Esophagus squamous epithelium (tissue), 5 donors: ENCODE measurements around the gene RGS12. TPM values are rescaled to one million over a fixed set of nuclear protein-coding genes. Genes with fewer than 3 reads are reported as not detected.

Experiments used
- DNase-seq: peaks from one replicate; lab custom pipeline; 2025; lab: John Stamatoyannopoulos, UW
- H3K27ac ChIP-seq, 4 donors: fragments of 200-600 bp; sonication (generic); one replicate each; pipeline ENCODE4 v1.5.1; 2016 to 2019; ENCODE audit warnings: mild to moderate bottlenecking in 1 of 4
- H3K27me3 ChIP-seq, 4 donors: fragments of 200-600 bp; sonication (generic); 1 replicate in 3 of 4; 2 replicates in 1 of 4; pipeline versions ENCODE4 v1.5.1 to v1.6.0; 2017 to 2021; ENCODE audit warnings: antibody characterized with exemption in 1 of 4
- H3K36me3 ChIP-seq, 3 donors: fragments of 200-600 bp; sonication (generic); one replicate each; pipeline ENCODE4 v1.5.1; 2016 to 2019
- H3K4me1 ChIP-seq, 3 donors: fragments of 200-600 bp; sonication (generic); one replicate each; pipeline ENCODE4 v1.5.1; 2017 to 2019
- H3K4me3 ChIP-seq, 4 donors: fragments of 200-600 bp; sonication (generic); 1 replicate in 3 of 4; 2 replicates in 1 of 4; pipeline ENCODE4 v1.5.1; 2016 to 2019; ENCODE audit warnings: mild to moderate bottlenecking in 2 of 4, moderate library complexity in 1 of 4
- H3K9me3 ChIP-seq, 3 donors: fragments of 200-600 bp; sonication (generic); one replicate each; pipeline ENCODE4 v1.5.1; 2016 to 2019
- POLR2A ChIP-seq, 4 donors: fragments of 450-650 bp; IDR thresholded peaks; one replicate each; pipeline ENCODE4 v1.6.1; 2017; ENCODE audit warnings: antibody characterized with exemption in 4 of 4, mild to moderate bottlenecking in 4 of 4, moderate library complexity in 3 of 4
- WGBS, 2 donors: methylation state at CpG; one replicate each; pipeline ENCODE4 v1.1.5; 2018; 5-methylcytosine and 5-hydroxymethylcytosine counted together
- intact Hi-C: fragments of 100-400 bp; cut with DNase I; formaldehyde crosslinking; loops from one replicate; pipeline ENCODE4 v1.15.0; 2022
- total RNA-seq, 4 donors: library from RNA; depleted of rRNA; stranded (reverse); fragments of >200 nt; gene quantifications; one replicate each; pipeline ENCODE4 v1.1.0, GENCODE V29; 2016
- TF ChIP-seq, protein P1 (sequence below), 6 experiments: fragments of 450-650 bp in 4 of 6; fragments of 200-600 bp in 2 of 6; sonication (generic) in 2 of 6; IDR thresholded peaks; one replicate each; pipeline ENCODE4 v1.5.1; 2016 to 2019; ENCODE audit warnings: antibody characterized with exemption in 6 of 6, mild to moderate bottlenecking in 4 of 6, moderate library complexity in 4 of 6
- donor health status: DM: yes; HTN: yes; CAD: no.

Gene RGS12
- total RNA-seq, 4 donors from 2014 or later = 39.0 to 74.7 (median 69.9) TPM

GRCh38 chr4:3303565-3303824, 10.7 kb downstream of the RGS12 start:
- intact Hi-C loops = no loop called here
- WGBS, 2 donors = 68 to 97% methylated on average over 2 of the region's 2 CpGs
- no peaks in the 10 kb centered on the region for H3K36me3 ChIP-seq
- H3K27ac ChIP-seq = no peak overlapping the region
- peaks cover 0 to 80% (median 36%) of the 10 kb centered on the region in 3 donors for H3K4me1 ChIP-seq
- DNase-seq = no peak
- TF ChIP-seq, protein P1, sequence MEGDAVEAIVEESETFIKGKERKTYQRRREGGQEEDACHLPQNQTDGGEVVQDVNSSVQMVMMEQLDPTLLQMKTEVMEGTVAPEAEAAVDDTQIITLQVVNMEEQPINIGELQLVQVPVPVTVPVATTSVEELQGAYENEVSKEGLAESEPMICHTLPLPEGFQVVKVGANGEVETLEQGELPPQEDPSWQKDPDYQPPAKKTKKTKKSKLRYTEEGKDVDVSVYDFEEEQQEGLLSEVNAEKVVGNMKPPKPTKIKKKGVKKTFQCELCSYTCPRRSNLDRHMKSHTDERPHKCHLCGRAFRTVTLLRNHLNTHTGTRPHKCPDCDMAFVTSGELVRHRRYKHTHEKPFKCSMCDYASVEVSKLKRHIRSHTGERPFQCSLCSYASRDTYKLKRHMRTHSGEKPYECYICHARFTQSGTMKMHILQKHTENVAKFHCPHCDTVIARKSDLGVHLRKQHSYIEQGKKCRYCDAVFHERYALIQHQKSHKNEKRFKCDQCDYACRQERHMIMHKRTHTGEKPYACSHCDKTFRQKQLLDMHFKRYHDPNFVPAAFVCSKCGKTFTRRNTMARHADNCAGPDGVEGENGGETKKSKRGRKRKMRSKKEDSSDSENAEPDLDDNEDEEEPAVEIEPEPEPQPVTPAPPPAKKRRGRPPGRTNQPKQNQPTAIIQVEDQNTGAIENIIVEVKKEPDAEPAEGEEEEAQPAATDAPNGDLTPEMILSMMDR (IDR thresholded peaks at IDR 0.05) = no peak
- no peak for TF ChIP-seq POLR2A (IDR thresholded peaks at IDR 0.05)
- no peaks in the 10 kb centered on the region for H3K27me3 ChIP-seq
- no peak overlapping the region for H3K4me3 ChIP-seq
- H3K9me3 ChIP-seq = no peaks in the 10 kb centered on the region

GRCh38 chr4:3303923-3304710, 11.3 kb downstream of the RGS12 start:
- WGBS, 2 donors = 78 to 86% methylated on average over 15 of the region's 15 CpGs
- Histone ChIP-seq H3K4me1 (peaks cover 0 to 74% (median 36%) of the 10 kb centered on the region in 3 donors), H3K4me3 (peak overlapping the region in 1 of 4 donors; percentile 4), H3K9me3 (no peaks in the 10 kb centered on the region), H3K27ac (peak overlapping the region in 2 of 4 donors; percentile 50 to 53), H3K36me3 (no peaks in the 10 kb centered on the region), H3K27me3 (no peaks in the 10 kb centered on the region)
- DNase-seq = no peak
- TF ChIP-seq, protein P1 (IDR thresholded peaks at IDR 0.05) = no peak
- TF ChIP-seq POLR2A (IDR thresholded peaks at IDR 0.05) = no peak
- intact Hi-C loops = no loop called here

- 42 to 59% methylated on average over 7 to 8 of the region's 25 CpGs for WGBS, 2 donors
- peak overlapping the region in 2 of 4 donors; percentile 50 to 53 for H3K27ac ChIP-seq
- peaks cover 0 to 65% (median 29%) of the 10 kb centered on the region in 3 donors for H3K4me1 ChIP-seq
- no peak for DNase-seq
- H3K36me3 ChIP-seq = no peaks in the 10 kb centered on the region
- no peaks in the 10 kb centered on the region for H3K9me3 ChIP-seq
- intact Hi-C loops = no loop called here
- H3K27me3 ChIP-seq = no peaks in the 10 kb centered on the region
- TF ChIP-seq POLR2A (IDR thresholded peaks at IDR 0.05) = no peak
- TF ChIP-seq, protein P1 (IDR thresholded peaks at IDR 0.05) = no peak
- peak overlapping the region in 2 of 4 donors; percentile 4 to 19 for H3K4me3 ChIP-seq
These were observed 12.2 kb downstream of the RGS12 start for GRCh38 chr4:3304831-3305609.

DNA sequence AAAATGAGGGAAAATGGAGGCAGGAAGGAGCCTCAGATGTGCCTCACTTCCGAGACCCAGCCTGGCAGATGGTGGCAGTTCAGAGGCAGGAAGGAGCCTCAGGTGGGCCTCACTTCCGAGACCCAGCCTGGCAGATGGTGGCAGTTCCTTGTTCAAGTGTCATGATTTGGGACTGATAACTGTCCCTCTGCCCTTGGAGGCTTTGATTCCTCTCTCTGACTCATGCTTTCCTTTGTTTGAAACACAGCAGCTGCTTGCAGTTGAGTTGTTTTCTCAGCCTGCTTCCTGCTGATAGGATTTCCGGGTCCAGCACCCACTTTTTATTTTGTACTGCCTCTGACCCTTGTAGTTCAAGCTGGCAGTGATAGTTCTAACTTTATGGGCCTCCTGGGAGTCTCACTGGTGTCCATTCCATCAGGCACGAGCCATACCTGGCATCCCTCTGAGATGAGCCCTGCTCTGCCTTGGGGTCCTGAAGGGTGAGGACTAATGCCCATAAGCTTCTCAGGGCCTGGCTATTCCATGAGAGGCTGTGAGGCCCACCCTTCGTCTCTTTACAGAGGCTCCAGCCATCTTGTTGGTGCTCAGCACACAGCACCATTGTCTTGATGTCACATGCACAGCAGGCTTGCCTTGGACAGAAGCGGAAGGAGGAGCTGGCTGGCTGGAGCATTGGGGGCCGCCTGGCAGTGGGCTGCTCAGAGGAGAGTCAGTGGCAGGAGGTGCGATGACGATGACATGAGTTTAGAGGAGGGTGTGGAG, 13.0 kb downstream of the RGS12 start:
- Histone ChIP-seq H3K27ac (peak overlapping the region in 2 of 4 donors; percentile 50 to 53), H3K36me3 (no peaks in the 10 kb centered on the region), H3K9me3 (no peaks in the 10 kb centered on the region), H3K4me1 (peaks cover 0 to 62% (median 24%) of the 10 kb centered on the region in 3 donors), H3K4me3 (no peak overlapping the region), H3K27me3 (no peaks in the 10 kb centered on the region)
- DNase-seq = no peak
- no peak for TF ChIP-seq POLR2A (IDR thresholded peaks at IDR 0.05)
- TF ChIP-seq, protein P1 (IDR thresholded peaks at IDR 0.05) = no peak
- intact Hi-C loops = no loop called here
- WGBS, 2 donors = 55 to 66% methylated on average over 6 of the region's 9 CpGs
